Activated naive CD8-positive, alpha-beta T cell treated with anti-CD3 and anti-CD28 coated beads, Interleukin-2, amount 50 U/mL, for 24 hours (primary cell): ENCODE measurements around the gene SLC49A3.

Source experiments
- ATAC-seq: fragments of 150-1000 bp; cut with Tn5 transposase; one replicate; pipeline ENCODE4 v1.10.0; 2021
- DNase-seq: peaks from one replicate; pipeline ENCODE4 v3.0.0; 2021
- H3K27ac Mint-ChIP-seq: one replicate; pipeline ENCODE4 v1.8.0; 2021; ENCODE audit warnings: mild to moderate bottlenecking, mixed read lengths
- H3K27me3 Mint-ChIP-seq: one replicate; pipeline ENCODE4 v1.8.0; 2021; ENCODE audit warnings: mixed read lengths
- H3K36me3 Mint-ChIP-seq: one replicate; pipeline ENCODE4 v1.8.0; 2021; ENCODE audit warnings: low read depth, mixed read lengths
- H3K4me1 Mint-ChIP-seq: one replicate; pipeline ENCODE4 v1.8.0; 2021; ENCODE audit warnings: mixed read lengths
- H3K4me3 Mint-ChIP-seq: one replicate; pipeline ENCODE4 v1.8.0; 2021; ENCODE audit warnings: mild to moderate bottlenecking, moderate library complexity, mixed read lengths
- H3K9me3 Mint-ChIP-seq: one replicate; pipeline ENCODE4 v1.8.0; 2021; ENCODE audit warnings: mixed read lengths

The SLC49A3 gene

DNA sequence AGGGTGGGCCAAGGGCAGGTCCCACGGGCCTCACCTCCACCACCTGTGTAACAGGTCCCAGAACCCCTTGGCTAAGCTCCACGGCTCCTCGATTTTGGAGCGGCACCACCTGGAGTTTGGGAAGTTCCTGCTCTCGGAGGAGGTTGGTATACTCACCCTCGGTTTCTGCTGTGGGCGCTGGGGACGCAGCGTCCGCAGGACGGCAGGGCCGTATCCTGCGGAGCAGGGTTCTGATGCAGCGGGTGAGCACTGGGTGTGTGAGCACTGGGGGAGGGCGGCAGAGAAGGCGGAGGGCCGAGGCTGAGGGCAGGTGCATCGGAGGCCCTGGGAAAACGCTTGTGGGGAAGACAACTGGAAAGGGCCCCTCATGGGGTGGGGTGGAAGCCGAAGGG, 25.9 kb downstream of the SLC49A3 start:
- ATAC-seq (no peak), DNase-seq (no peak)
- peak overlapping the region; percentile 82 for H3K4me3 Mint-ChIP-seq
- peaks cover 15% of the 10 kb centered on the region for H3K4me1 Mint-ChIP-seq
- H3K27me3 Mint-ChIP-seq = no peaks in the 10 kb centered on the region
- peaks cover 6% of the 10 kb centered on the region for H3K36me3 Mint-ChIP-seq
- no peak overlapping the region for H3K27ac Mint-ChIP-seq
- no peaks in the 10 kb centered on the region for H3K9me3 Mint-ChIP-seq

DNA sequence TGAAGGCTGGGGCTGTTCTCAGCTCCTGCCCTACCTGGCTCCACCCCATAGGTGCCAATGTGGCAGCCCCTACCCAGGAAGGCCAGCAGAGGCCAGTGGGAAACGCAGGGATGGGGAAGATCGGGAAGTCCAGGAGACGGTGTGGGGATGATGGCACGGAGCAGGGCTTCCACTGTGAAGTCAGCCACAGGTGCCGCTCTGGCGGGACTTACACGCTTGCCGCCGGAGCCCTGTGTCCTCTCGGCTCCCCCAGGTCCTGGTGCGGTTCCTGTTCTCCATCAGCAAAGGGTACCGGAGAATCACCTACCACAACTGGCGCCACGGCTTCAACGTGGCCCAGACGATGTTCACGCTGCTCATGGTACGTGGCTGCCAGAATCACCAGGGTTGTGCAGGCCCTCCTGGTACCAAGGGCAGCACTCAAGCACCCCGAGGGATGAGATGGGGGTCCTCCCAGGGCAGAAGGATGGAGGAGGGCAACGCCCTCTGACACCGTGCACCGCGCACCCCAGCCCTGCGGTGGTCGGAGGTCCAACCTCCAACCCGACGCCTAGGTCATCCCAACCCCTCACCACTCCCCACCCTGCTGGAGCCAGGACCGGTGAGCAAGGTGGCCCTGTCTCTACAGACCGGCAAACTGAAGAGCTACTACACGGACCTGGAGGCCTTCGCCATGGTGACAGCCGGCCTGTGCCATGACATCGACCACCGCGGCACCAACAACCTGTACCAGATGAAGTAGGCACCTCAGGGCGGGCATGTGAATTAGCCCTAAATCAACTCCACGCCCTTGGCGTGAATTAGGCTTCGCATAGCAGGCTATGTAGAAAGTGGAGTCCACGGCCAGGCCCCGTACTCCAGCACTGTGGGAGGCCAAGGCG, 26.8 kb downstream of the SLC49A3 start:
- H3K9me3 Mint-ChIP-seq = no peaks in the 10 kb centered on the region
- peak overlapping the region; percentile 82 for H3K4me3 Mint-ChIP-seq
- no peak for DNase-seq
- no peaks in the 10 kb centered on the region for H3K27me3 Mint-ChIP-seq
- ATAC-seq = no peak
- H3K4me1 Mint-ChIP-seq = peaks cover 15% of the 10 kb centered on the region
- no peak overlapping the region for H3K27ac Mint-ChIP-seq
- H3K36me3 Mint-ChIP-seq = peaks cover 6% of the 10 kb centered on the region

DNA sequence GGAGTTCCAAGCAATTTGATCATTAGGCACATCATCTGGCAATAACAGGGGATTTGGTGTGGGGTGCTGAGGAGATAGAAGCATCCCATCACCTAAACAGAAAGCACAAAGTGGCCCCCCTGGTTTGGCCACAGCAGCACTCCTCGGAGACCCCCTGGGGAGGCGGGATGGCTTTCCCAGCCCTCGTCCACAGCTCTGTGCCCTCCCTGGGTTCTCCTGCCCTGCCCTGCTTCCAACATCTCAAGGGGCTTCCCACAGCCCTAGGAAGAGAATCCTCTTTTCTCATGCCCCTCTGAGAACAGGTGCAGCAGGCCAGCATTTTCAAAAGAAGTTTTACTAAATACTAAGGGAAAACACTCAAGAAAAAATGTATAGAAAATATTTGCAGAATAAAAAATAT, 27.7 kb downstream of the SLC49A3 start:
- no peaks in the 10 kb centered on the region for H3K27me3 Mint-ChIP-seq
- H3K9me3 Mint-ChIP-seq = no peaks in the 10 kb centered on the region
- DNase-seq (no peak), ATAC-seq (no peak)
- H3K4me1 Mint-ChIP-seq = peaks cover 15% of the 10 kb centered on the region
- H3K36me3 Mint-ChIP-seq = peaks cover 6% of the 10 kb centered on the region
- H3K27ac Mint-ChIP-seq = no peak overlapping the region
- H3K4me3 Mint-ChIP-seq = no peak overlapping the region

DNA sequence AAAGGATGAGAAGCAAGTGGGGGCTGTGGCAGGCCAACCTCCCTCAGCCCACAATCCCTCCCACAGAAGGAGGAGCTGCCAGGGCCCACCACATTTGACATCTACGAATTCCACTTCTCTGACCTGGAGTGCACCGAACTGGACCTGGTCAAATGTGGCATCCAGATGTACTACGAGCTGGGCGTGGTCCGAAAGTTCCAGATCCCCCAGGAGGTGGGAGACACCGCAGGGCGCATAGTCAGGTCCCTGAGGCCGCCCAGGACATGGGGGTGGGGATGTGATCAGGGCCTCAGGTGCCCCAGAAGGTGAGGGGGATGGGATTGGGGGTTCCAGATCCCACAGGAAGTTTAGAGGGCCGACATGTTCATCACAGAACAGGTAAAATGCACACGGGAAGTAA, 28.6 kb downstream of the SLC49A3 start:
- Mint-ChIP-seq H3K27ac (no peak overlapping the region), H3K27me3 (no peaks in the 10 kb centered on the region), H3K9me3 (no peaks in the 10 kb centered on the region), H3K4me1 (peaks cover 13% of the 10 kb centered on the region), H3K4me3 (no peak overlapping the region), H3K36me3 (peaks cover 6% of the 10 kb centered on the region)
- no peak for ATAC-seq
- DNase-seq = no peak

DNA sequence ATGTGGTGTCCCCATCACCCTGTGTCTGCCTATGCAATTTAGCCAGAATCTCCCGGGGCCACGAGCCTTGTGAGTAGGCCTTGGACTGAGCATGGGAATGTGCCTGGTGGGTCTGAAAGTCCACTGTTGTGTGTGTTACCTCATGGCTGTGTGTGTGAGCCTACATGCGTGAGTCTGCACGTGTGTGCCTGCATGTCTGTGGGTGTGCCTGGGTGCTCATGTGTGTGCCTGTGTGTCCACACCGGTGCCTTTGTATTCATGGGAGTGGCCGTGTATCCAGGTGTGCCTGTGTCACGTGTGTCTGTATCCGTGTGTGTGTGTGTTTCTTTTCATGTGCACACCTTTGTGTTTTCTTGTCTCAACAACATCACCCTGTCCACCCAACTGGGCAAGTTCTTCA, 29.1 kb downstream of the SLC49A3 start:
- Mint-ChIP-seq H3K27me3 (no peaks in the 10 kb centered on the region), H3K4me1 (peaks cover 10% of the 10 kb centered on the region), H3K27ac (no peak overlapping the region), H3K9me3 (no peaks in the 10 kb centered on the region), H3K4me3 (no peak overlapping the region), H3K36me3 (peaks cover 6% of the 10 kb centered on the region)
- DNase-seq = no peak
- no peak for ATAC-seq

DNA sequence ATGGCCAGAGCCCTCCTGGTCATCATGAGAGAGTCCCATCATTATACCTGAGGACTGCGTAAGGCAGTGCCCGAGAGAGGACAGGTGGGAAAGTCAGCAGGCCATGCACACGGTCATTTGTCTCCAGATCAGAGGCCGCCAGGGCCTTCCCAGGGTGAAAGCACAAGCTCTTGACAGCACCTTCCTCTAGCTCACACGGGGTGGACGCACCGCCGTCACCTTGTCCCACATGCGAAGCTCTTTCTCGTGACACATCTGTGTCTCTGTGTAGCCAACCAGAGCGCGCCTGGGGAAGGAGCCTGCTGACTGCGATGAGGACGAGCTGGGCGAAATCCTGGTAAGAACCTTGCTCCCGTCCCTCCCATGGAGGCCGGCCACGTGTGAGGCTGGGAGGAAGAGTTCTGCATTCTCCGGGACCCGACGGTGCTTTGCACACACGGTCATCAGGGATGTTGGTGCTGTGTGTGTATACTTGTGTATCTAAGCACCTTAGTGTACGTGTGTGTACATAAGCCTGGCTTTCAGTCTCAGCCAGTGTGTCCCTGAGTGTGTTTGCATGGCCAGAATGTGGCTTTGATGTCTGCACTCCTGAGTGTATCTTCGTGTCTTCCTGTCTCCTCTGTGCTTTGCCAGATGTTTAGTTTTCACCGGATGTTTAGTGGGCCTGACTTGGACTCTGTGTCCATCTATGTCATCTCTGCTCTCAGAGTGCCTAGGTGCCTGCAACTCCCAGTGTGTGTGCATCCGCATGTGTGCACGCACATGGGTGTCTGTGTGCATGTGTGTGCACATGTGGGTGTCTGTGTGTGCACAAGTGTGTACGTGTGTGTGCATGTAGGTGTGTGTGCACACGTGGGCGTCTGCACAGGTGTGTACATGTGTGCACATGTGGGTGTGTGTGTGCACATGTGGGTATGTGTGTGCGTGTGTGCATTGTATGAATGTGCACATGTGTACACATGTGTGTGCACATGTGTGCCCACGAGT, 30.0 kb downstream of the SLC49A3 start:
- no peak overlapping the region for H3K4me3 Mint-ChIP-seq
- H3K27me3 Mint-ChIP-seq = no peaks in the 10 kb centered on the region
- ATAC-seq (no peak), DNase-seq (no peak)
- H3K4me1 Mint-ChIP-seq = peaks cover 2% of the 10 kb centered on the region
- H3K36me3 Mint-ChIP-seq = peaks cover 6% of the 10 kb centered on the region
- H3K27ac Mint-ChIP-seq = no peak overlapping the region
- no peaks in the 10 kb centered on the region for H3K9me3 Mint-ChIP-seq

DNA sequence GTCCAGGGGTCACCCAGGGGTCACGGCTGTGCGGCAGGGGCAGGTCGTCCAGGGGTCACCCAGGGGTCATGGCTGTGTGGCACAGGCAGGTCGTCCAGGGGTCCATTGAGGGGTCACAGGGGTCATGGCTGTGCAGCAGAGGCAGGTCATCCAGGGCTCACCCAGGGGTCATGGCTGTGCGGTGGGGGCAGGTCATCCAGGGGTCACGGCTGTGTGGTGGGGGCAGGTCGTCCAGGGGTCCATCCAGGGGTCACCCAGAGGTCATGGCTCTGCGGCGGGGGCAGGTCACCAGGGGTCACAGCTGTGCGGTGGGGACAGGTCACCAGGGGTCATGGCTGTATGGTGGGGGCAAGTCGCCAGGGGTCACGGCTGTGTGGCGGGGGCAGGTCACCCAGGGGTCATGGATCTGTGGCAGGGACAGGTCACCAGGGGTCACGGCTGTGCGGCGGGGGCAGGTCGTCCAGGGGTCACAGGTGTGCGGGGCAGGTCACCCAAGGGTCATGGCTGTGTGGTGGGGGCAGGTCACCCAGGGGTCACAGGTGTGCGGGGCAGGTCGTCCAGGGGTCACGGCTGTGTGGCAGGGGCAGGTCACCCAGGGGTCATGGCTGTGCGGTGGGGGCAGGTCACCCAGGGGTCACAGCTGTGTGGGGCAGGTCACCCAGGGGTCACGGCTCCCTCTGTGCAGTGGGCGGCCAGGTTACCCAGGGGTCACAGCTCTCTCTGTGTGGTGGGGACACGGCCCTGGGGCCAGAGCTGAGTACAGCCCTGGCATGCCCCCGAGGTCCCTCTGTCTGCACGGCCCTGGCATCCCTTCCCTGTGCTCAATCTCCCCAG, 30.9 kb downstream of the SLC49A3 start:
- no peak overlapping the region for H3K27ac Mint-ChIP-seq
- no peaks in the 10 kb centered on the region for H3K27me3 Mint-ChIP-seq
- peaks cover 6% of the 10 kb centered on the region for H3K36me3 Mint-ChIP-seq
- no peak for ATAC-seq
- DNase-seq = no peak
- no peaks in the 10 kb centered on the region for H3K9me3 Mint-ChIP-seq
- H3K4me1 Mint-ChIP-seq = peaks cover 1% of the 10 kb centered on the region
- H3K4me3 Mint-ChIP-seq = no peak overlapping the region

DNA sequence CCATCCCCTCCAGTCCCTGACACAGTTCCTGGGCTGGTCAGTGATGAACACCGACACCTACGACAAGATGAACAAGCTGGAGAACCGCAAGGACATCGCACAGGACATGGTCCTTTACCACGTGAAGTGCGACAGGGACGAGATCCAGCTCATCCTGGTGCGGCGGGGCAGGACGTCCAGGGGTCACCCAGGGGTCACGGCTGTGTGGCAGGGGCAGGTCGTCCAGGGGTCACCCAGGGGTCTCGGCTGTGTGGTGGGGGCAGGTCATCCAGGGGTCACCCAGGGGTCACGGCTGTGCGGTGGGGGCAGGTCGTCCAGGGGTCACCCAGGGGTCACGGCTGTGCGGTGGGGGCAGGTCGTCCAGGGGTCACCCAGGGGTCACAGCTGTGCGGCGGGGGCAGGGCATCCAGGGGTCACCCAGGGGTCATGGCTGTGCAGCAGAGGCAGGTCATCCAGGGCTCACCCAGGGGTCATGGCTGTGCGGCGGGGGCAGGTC, 31.6 kb downstream of the SLC49A3 start:
- Mint-ChIP-seq H3K4me3 (no peak overlapping the region), H3K9me3 (no peaks in the 10 kb centered on the region), H3K27ac (no peak overlapping the region), H3K27me3 (no peaks in the 10 kb centered on the region), H3K4me1 (no peaks in the 10 kb centered on the region), H3K36me3 (peaks cover 6% of the 10 kb centered on the region)
- DNase-seq = no peak
- no peak for ATAC-seq

DNA sequence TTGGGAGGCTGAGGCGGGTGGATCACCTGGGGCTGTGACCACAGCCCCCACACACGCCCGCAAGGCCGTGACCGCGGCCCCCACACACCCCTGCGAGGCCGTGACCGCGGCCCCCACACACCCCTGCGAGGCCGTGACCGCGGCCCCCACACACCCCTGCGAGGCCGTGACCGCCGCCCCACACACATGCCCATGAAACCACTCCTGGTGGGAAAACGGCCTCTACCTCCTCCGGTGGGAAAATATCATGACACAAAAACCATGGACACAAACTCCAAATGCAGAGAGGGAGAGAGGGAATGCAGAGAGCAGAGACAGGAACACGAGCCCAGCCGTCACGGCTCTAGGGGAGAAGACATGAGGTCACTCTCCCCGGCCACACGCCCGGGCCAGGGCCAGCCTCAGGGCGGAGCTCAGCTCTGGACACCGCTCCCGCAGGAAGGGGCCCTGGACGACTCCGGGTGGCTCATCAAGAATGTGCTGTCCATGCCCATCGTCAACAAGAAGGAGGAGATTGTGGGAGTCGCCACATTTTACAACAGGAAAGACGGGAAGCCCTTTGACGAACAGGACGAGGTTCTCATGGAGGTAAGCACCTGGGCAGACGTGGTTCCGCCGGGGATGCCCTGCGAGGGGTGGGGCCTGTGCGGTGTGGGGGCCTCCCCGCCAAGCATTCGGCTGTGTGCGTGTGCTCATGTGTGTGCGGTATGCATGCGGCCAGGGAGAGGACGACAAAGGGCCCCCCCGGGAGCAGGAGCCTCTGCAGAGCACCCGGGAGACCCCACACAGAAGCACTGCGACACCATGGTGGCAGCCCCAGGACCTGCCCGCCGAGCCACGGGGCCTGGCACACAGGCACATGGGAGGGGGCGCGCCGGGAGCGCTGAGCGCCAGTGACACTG, 32.3 kb downstream of the SLC49A3 start:
- H3K4me3 Mint-ChIP-seq = no peak overlapping the region
- H3K9me3 Mint-ChIP-seq = no peaks in the 10 kb centered on the region
- ATAC-seq = no peak
- peaks cover 6% of the 10 kb centered on the region for H3K36me3 Mint-ChIP-seq
- no peak for DNase-seq
- no peak overlapping the region for H3K27ac Mint-ChIP-seq
- peaks cover 2% of the 10 kb centered on the region for H3K27me3 Mint-ChIP-seq
- H3K4me1 Mint-ChIP-seq = no peaks in the 10 kb centered on the region

DNA sequence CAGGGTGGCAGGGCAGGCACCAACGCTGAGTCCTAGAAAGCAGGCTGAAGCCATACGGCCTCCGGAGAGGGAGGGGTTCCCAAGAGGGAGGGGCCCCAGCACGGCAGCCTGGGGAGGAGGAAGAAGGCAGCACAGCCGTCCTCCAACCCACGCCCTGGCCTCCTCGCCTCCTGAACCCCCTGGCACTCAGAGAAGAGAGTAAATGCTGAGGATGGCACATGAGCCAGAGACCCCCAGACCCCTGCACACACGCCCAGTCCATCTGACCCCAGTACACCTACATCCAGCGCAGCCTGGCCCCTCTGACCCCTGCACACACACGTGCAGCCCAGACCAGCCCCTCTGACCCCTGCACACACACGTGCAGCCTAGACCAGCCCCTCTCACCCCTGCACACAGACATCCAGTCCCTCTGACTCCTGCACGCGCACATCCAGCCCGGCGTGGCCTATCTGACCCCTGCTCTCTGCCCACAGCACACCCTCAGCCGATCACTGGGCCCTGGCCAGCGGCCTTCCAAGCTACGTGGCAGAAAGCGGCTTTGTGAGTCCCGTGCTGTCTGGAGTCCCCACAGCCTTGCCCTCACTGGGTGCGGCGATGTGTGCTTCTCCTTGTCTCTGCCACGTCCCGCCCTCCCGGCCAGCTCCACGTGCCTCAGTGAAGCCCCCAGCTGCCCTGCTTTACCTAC, 33.3 kb downstream of the SLC49A3 start:
- H3K4me1 Mint-ChIP-seq = no peaks in the 10 kb centered on the region
- no peak overlapping the region for H3K4me3 Mint-ChIP-seq
- no peak for ATAC-seq
- H3K36me3 Mint-ChIP-seq = peaks cover 3% of the 10 kb centered on the region
- no peak for DNase-seq
- no peak overlapping the region for H3K27ac Mint-ChIP-seq
- no peaks in the 10 kb centered on the region for H3K9me3 Mint-ChIP-seq
- peaks cover 2% of the 10 kb centered on the region for H3K27me3 Mint-ChIP-seq

DNA sequence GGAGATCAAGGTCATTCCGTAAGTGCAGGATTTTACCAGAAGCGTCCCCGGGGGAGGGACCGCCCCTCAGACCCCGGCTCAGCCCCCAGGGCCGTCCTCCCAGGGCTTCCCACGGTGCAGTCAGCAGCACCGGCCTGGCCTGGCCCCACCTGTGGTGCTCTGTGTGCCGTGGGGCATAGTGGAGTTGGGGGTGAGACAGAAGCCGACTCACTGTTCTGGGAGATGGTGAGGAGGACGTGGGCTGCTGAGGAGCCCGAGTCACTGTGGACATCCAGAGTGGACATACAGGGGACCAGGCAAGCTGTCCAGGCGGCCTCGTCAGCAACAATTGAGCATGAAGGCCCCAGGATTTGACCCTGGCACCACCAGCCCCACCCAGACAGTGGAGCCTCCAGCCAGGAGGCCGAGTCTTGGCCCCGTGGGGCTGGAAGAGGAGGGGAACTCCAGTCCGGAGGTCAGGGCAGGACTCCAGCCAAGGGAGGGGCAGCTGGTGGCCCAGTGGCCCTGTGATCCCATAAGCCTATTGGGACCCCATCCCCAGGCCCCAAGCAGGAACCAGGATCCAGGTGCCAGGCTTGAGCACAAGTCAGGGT, 34.0 kb downstream of the SLC49A3 start:
- ATAC-seq (no peak), DNase-seq (no peak)
- Mint-ChIP-seq H3K36me3 (peaks cover under 1% of the 10 kb centered on the region), H3K27me3 (peaks cover 2% of the 10 kb centered on the region), H3K4me1 (no peaks in the 10 kb centered on the region), H3K27ac (no peak overlapping the region), H3K4me3 (no peak overlapping the region), H3K9me3 (no peaks in the 10 kb centered on the region)

DNA sequence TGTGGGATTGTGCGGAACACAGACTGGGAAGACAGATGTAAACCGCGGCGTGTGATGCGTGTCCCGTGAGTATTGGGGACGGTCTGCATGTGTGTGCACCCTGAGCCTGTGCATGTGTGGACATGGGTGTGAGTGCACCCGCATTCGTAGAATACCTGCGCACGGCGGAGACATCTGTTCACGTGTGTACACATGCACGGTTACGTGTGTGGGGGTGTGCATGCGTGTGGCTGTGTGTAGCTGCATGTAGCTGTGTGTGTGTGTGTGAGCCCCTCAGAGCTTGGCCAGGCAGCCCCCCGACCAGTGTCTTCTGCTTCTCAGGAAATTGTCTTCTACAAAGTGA, 34.5 kb downstream of the SLC49A3 start:
- Mint-ChIP-seq H3K9me3 (no peaks in the 10 kb centered on the region), H3K27me3 (peaks cover 2% of the 10 kb centered on the region), H3K27ac (no peak overlapping the region), H3K36me3 (no peaks in the 10 kb centered on the region), H3K4me1 (no peaks in the 10 kb centered on the region), H3K4me3 (no peak overlapping the region)
- no peak for DNase-seq
- peak; percentile 13 for ATAC-seq
